OCI-LY3 (cell line): ENCODE measurements around the gene GOLGA8K.
"Not testable (repeated sequence)": the region's sequence is repeated elsewhere in the genome, so short reads cannot be mapped to it uniquely, and the experiment has no call there.

Source experiments
- H2AFZ ChIP-seq: fragments of 200-600, 300-600 bp; shearing (Covaris generic); 2 replicates; pipeline ENCODE4 v1.6.0; 2014; ENCODE audit warnings: antibody characterized with exemption, low read depth, low read length
- H3K27ac ChIP-seq: fragments of 200-600, 300-600 bp; sonication (generic); 2 replicates; pipeline ENCODE4 v1.5.1; 2014; ENCODE audit warnings: mild to moderate bottlenecking, low read length, moderate library complexity, mixed read lengths
- H3K27me3 ChIP-seq: fragments of 200-600, 300-600 bp; sonication (generic); 2 replicates; pipeline ENCODE4 v1.6.1; 2014; ENCODE audit warnings: low read depth, low read length, mixed read lengths
- H3K36me3 ChIP-seq: fragments of 200-600, 300-600 bp; sonication (generic); replicated peaks from 2 replicates; pipeline ENCODE3; 2014; ENCODE audit warnings: low read depth, low read length, mixed read lengths
- H3K4me1 ChIP-seq: fragments of 300-600, 200-600 bp; sonication (generic); 2 replicates; pipeline ENCODE4 v1.6.1; 2014; ENCODE audit warnings: low read length, mixed read lengths
- H3K4me2 ChIP-seq: fragments of 200-600, 300-600 bp; sonication (generic); 2 replicates; pipeline ENCODE4 v1.6.1; 2014; ENCODE audit warnings: low read length, mixed read lengths
- H3K4me3 ChIP-seq: fragments of 300-600, 200-600 bp; sonication (generic); 2 replicates; pipeline ENCODE4 v1.5.1; 2014; ENCODE audit warnings: antibody characterized with exemption, mild to moderate bottlenecking, low read length, moderate library complexity
- H3K79me2 ChIP-seq: fragments of 300-600, 200-600 bp; shearing (Covaris generic); 2 replicates; pipeline ENCODE4 v1.6.1; 2014; ENCODE audit warnings: mild to moderate bottlenecking, low read length, mixed read lengths
- H3K9ac ChIP-seq: fragments of 300-600, 200-600 bp; shearing (Covaris generic); 2 replicates; pipeline ENCODE4 v1.6.0; 2014; ENCODE audit warnings: mild to moderate bottlenecking, low read length, moderate library complexity
- H3K9me3 ChIP-seq: fragments of 200-600, 300-600 bp; shearing (Covaris generic); 2 replicates; pipeline ENCODE4 v1.6.1; 2014; ENCODE audit warnings: low read length, mixed read lengths; ENCODE audit not compliant: insufficient read depth
- H4K20me1 ChIP-seq: fragments of 200-600, 300-600 bp; sonication (generic); 2 replicates; pipeline ENCODE4 v1.6.1; 2016; ENCODE audit warnings: low read length, mixed read lengths; ENCODE audit not compliant: insufficient read depth

GOLGA8K gene

GRCh38 chr15:32385823-32386495, 17.1 kb downstream of the GOLGA8K start:
- H3K4me1 ChIP-seq, H4K20me1 ChIP-seq, H2AFZ ChIP-seq, H3K27ac ChIP-seq, H3K4me3 ChIP-seq, H3K27me3 ChIP-seq, H3K9me3 ChIP-seq, H3K9ac ChIP-seq, H3K79me2 ChIP-seq, H3K4me2 ChIP-seq, H3K36me3 ChIP-seq: not testable (repeated sequence)

GRCh38 chr15:32374185-32374584, 28.9 kb downstream of the GOLGA8K start:
- not testable (repeated sequence) for H3K9ac ChIP-seq, H3K27me3 ChIP-seq, H2AFZ ChIP-seq, H3K4me2 ChIP-seq, H3K36me3 ChIP-seq, H3K27ac ChIP-seq, H3K9me3 ChIP-seq, H3K79me2 ChIP-seq, H3K4me3 ChIP-seq, H3K4me1 ChIP-seq, H4K20me1 ChIP-seq

DNA sequence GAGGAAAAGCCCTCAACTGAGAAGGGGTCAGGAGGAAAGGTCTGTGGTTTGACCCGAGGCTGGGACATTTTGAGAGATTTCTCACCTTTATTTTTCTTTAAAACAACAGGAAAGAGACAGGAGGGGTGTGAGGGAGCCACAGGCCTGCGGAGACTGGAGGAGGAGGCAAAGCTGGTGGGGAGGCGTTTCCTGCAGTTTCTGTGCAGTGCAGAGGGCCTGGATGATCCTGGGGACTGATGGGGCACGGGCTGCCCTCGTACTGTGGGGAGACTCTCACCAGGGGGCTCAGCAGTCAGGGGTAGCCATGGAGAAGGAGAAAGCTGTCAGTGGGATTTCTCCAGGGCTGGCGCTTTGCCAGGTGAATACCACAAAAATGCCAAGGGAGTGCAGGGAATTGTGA, 29.4 kb downstream of the GOLGA8K start:
- H3K27ac ChIP-seq: not testable (repeated sequence)

DNA sequence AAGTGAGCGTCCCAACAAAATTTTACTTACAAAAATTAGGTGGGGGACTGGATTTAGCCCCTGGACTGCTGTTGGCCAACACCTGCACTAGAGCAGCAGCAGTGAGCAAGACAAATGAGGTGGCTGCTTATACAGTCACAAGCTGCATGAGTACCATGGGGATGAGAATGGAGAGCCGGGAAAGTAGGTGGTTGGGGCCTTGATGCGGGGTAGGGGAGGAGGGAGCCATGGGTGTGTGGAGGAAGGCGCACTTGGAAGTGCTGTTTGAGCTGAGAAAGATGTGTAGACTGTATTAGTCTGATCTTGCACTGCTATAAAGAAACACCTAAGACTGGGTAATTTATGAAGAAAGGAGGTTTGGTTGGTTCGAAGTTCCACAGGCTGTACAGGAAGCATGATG, 31.0 kb downstream of the GOLGA8K start:
- not testable (repeated sequence) for H3K36me3 ChIP-seq, H3K27me3 ChIP-seq, H4K20me1 ChIP-seq, H3K4me3 ChIP-seq, H3K27ac ChIP-seq, H3K79me2 ChIP-seq, H3K4me1 ChIP-seq, H3K9ac ChIP-seq, H3K9me3 ChIP-seq, H3K4me2 ChIP-seq, H2AFZ ChIP-seq

More for the DNA sequence above, 29.4 kb downstream of the GOLGA8K start:
- H3K79me2 ChIP-seq, H3K9ac ChIP-seq, H3K9me3 ChIP-seq, H2AFZ ChIP-seq, H3K4me3 ChIP-seq, H3K27me3 ChIP-seq, H3K4me1 ChIP-seq, H3K36me3 ChIP-seq, H3K4me2 ChIP-seq, H4K20me1 ChIP-seq: not testable (repeated sequence)

DNA sequence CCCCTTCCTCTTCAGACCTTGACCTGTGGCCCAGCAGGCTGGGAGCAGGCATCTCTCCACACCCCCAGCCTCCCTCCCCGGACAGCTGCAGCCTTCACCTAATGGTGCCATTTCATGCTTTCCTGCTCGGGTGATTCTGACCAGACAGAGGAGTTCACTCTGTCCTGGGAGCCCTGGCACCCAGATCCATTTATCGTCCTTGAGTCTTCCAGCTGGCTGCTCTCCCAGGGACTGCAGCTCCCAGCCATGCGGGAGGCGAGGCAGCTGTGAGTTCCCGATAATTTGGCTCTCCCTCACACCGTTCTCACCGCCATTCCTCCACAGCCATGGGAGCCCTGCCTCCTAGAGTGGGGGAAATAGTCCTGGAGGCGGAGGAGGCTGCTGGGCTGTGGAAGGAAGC, 32.6 kb downstream of the GOLGA8K start:
- H2AFZ ChIP-seq, H3K79me2 ChIP-seq, H3K27me3 ChIP-seq, H3K9ac ChIP-seq, H3K4me2 ChIP-seq, H3K4me3 ChIP-seq, H3K36me3 ChIP-seq, H3K9me3 ChIP-seq, H4K20me1 ChIP-seq, H3K4me1 ChIP-seq, H3K27ac ChIP-seq: not testable (repeated sequence)

DNA sequence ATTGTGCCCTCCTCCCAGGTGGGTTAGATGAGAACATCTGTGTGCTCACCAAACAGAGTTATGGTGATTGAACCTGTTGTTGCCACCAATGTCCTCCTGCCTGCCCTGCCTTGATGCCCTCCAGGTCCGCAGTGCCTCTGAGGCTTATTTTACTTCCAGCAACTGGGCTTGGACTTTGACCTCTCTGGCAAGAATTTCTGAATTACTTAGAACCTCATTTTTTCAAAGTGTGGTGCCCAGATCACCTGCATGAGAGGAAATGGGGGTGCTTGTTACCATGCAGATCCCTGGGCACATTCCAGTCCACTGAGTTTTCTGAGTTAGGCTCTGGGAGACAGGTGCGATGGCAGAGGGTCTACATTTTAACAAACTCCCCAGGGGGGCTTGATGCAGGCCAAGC, 33.0 kb downstream of the GOLGA8K start:
- H3K9me3 ChIP-seq, H3K79me2 ChIP-seq, H3K36me3 ChIP-seq, H3K9ac ChIP-seq, H3K4me1 ChIP-seq, H3K27me3 ChIP-seq, H2AFZ ChIP-seq, H3K4me2 ChIP-seq, H3K27ac ChIP-seq, H4K20me1 ChIP-seq, H3K4me3 ChIP-seq: not testable (repeated sequence)

GRCh38 chr15:32366492-32366891, 36.6 kb downstream of the GOLGA8K start:
- not testable (repeated sequence) for H4K20me1 ChIP-seq, H3K27me3 ChIP-seq, H3K4me1 ChIP-seq, H2AFZ ChIP-seq, H3K27ac ChIP-seq, H3K4me3 ChIP-seq, H3K79me2 ChIP-seq, H3K36me3 ChIP-seq, H3K9me3 ChIP-seq, H3K9ac ChIP-seq, H3K4me2 ChIP-seq

DNA sequence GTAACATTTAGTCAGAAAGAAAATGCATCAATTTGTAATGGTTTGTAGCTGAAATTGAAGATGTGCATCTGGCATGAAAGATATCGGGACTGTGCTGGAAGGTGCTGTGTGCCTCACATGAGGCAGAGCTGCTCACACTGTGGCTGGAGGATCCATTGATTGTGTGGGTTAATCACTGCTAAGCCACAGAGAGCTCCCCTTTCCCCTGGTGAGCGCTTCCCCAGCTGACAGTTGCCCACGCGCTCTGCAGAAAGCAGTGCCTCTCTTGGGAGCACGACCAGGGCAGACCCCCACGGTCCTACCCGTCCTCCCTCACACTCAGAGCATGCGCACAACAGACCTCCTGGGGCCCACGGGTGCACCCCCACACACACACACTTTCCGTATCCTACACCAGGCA, 37.1 kb downstream of the GOLGA8K start:
- not testable (repeated sequence) for H3K9me3 ChIP-seq, H2AFZ ChIP-seq, H3K36me3 ChIP-seq, H3K27ac ChIP-seq, H3K4me3 ChIP-seq, H3K4me2 ChIP-seq, H3K4me1 ChIP-seq, H4K20me1 ChIP-seq, H3K79me2 ChIP-seq, H3K9ac ChIP-seq, H3K27me3 ChIP-seq

- not testable (repeated sequence) for H4K20me1 ChIP-seq, H2AFZ ChIP-seq
Measured at GRCh38 chr15:32364944-32365343, 38.1 kb downstream of the GOLGA8K start.

DNA sequence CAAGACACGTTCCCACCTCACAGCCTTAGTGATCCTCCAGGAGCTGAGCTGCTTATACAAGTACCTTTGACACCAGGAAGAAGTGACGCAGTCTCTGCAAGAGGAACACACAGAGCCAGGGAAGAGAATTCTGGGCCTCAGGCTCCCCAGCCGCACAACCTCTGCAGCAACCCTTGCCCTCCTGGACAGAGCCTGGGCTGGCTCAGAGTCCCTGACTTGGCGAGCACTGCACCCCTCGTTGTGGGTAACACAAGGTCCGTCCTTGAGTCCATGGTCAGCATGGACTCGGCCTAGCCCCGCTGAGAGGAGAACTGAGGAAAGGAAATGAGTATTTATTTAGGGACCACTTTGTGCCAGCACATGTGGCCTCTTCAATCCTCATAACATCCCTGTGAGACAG, 39.6 kb downstream of the GOLGA8K start:
- H3K79me2 ChIP-seq, H3K4me3 ChIP-seq, H3K9me3 ChIP-seq, H3K36me3 ChIP-seq, H3K4me1 ChIP-seq, H3K9ac ChIP-seq, H4K20me1 ChIP-seq, H3K4me2 ChIP-seq, H3K27ac ChIP-seq, H3K27me3 ChIP-seq, H2AFZ ChIP-seq: not testable (repeated sequence)

More at GRCh38 chr15:32364944-32365343, 38.1 kb downstream of the GOLGA8K start:
- H3K4me3 ChIP-seq, H3K4me1 ChIP-seq, H3K27ac ChIP-seq, H3K9ac ChIP-seq, H3K4me2 ChIP-seq, H3K27me3 ChIP-seq, H3K9me3 ChIP-seq, H3K36me3 ChIP-seq, H3K79me2 ChIP-seq: not testable (repeated sequence)
